ENCODE data around the gene EBF3. TPM values are rescaled to one million over a fixed set of nuclear protein-coding genes. Genes with fewer than 3 reads are reported as not detected.

EBF3 gene
- total RNA-seq, 1 experiment from 2014 or later: 0.12 TPM

DNA sequence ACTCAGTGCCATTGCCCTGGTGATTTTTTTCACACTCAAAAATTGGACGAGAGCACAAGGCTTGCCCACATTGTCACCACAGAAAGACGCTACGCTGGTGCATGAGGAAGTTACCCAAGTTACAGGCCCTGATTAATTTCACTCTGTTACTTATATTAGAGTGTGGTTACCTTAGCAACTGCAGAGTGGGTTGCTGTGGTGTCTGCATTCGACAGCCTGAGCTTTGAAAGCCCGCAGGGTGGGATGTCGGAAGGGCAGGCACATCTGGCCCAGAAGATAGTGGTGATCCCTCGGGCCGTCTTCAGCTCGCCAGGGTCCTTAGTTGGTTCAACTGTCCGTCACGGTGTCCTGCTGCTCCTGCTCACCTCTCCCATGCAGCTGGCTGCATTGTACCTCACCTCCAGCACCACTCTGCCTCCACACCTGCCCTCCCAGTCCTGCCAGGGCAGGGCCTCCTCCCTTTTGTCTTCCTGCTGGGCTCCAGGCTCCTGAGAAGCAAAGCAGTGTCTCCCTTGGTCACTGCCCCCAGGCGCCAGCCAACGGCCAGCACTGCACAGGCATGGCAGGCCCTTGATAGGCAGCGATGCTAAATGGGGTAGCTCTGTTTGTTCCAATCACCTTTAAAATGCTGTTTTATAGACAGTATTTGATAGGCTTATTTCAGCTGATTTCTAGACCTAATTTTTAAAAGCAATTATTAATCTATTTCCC is 167.2 kb downstream of the EBF3 start:
- no peak overlapping the region for H3K4me2 ChIP-seq (ENCODE audit: low read length)
- CTCF ChIA-PET: no interaction called here
- POLR2A ChIA-PET: no interaction called here
- no peak overlapping the region for H3K27ac ChIP-seq (ENCODE audit: low read depth, low read length)
- no peak for DNase-seq (ENCODE audit: low read depth, low spot score)
- no peaks in the 10 kb centered on the region for H3K79me2 ChIP-seq (ENCODE audit: insufficient read depth, low read length)
- no peak for ATAC-seq
- no peaks in the 10 kb centered on the region for H3K9me3 ChIP-seq (ENCODE audit: control insufficient read depth in 1 of 2, insufficient read depth in 1 of 2, low read depth in 1 of 2, low read length in 2 of 2)
- H4K20me1 ChIP-seq (ENCODE audit: insufficient read depth): no peaks in the 10 kb centered on the region
- H3K9me2 ChIP-seq (ENCODE audit: insufficient read depth): no peaks in the 10 kb centered on the region
- no peaks in the 10 kb centered on the region for H3K4me1 ChIP-seq (ENCODE audit: control insufficient read depth in 1 of 2, insufficient read depth in 2 of 2, low read length in 2 of 2)
- no peak overlapping the region for H3K9ac ChIP-seq (ENCODE audit: low read length)
- H3K4me3 ChIP-seq (replicated peaks in 1 of 2; ENCODE audit: low read depth in 1 of 2, low read length in 2 of 2): no peak overlapping the region
- RAD21 ChIA-PET (ENCODE audit: low non-redundant PET in 1 of 2, low total read pairs in 2 of 2, uncharacterized antibody in 2 of 2, unreplicated experiment in 2 of 2): no interaction called here
- TF ChIP-seq, protein P1, sequence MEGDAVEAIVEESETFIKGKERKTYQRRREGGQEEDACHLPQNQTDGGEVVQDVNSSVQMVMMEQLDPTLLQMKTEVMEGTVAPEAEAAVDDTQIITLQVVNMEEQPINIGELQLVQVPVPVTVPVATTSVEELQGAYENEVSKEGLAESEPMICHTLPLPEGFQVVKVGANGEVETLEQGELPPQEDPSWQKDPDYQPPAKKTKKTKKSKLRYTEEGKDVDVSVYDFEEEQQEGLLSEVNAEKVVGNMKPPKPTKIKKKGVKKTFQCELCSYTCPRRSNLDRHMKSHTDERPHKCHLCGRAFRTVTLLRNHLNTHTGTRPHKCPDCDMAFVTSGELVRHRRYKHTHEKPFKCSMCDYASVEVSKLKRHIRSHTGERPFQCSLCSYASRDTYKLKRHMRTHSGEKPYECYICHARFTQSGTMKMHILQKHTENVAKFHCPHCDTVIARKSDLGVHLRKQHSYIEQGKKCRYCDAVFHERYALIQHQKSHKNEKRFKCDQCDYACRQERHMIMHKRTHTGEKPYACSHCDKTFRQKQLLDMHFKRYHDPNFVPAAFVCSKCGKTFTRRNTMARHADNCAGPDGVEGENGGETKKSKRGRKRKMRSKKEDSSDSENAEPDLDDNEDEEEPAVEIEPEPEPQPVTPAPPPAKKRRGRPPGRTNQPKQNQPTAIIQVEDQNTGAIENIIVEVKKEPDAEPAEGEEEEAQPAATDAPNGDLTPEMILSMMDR (IDR thresholded peaks at IDR 0.05 in 2 of 3, conservative IDR thresholded peaks at IDR 0.05 in 1 of 3; ENCODE audit: borderline replicate concordance in 1 of 3, insufficient read depth in 1 of 3, low read depth in 2 of 3, low read length in 2 of 3): no peak
- TF ChIP-seq SRF (IDR thresholded peaks at IDR 0.05; ENCODE audit: low read depth) (no peak), YY1 (IDR thresholded peaks at IDR 0.05; ENCODE audit: extremely low read depth, insufficient replicate concordance, low read depth, low read length) (no peak), SIN3A (IDR thresholded peaks at IDR 0.05; ENCODE audit: low read depth) (no peak), RAD21 (IDR thresholded peaks at IDR 0.05; ENCODE audit: low read depth) (no peak), JUND (IDR thresholded peaks at IDR 0.05) (no peak), CEBPB (IDR thresholded peaks at IDR 0.05; ENCODE audit: low read depth) (no peak), POLR2AphosphoS5 (IDR thresholded peaks at IDR 0.05; ENCODE audit: low read depth, low read length) (no peak), SP1 (IDR thresholded peaks at IDR 0.05; ENCODE audit: low read depth) (no peak), ZFX (IDR thresholded peaks at IDR 0.05) (no peak), EGR1 (IDR thresholded peaks at IDR 0.05; ENCODE audit: low read depth) (no peak), ELF1 (IDR thresholded peaks at IDR 0.05; ENCODE audit: borderline replicate concordance, low read depth) (no peak)
- TF ChIP-seq, protein P2, sequence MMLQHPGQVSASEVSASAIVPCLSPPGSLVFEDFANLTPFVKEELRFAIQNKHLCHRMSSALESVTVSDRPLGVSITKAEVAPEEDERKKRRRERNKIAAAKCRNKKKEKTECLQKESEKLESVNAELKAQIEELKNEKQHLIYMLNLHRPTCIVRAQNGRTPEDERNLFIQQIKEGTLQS (IDR thresholded peaks at IDR 0.05): no peak
- TF ChIP-seq, protein P3, sequence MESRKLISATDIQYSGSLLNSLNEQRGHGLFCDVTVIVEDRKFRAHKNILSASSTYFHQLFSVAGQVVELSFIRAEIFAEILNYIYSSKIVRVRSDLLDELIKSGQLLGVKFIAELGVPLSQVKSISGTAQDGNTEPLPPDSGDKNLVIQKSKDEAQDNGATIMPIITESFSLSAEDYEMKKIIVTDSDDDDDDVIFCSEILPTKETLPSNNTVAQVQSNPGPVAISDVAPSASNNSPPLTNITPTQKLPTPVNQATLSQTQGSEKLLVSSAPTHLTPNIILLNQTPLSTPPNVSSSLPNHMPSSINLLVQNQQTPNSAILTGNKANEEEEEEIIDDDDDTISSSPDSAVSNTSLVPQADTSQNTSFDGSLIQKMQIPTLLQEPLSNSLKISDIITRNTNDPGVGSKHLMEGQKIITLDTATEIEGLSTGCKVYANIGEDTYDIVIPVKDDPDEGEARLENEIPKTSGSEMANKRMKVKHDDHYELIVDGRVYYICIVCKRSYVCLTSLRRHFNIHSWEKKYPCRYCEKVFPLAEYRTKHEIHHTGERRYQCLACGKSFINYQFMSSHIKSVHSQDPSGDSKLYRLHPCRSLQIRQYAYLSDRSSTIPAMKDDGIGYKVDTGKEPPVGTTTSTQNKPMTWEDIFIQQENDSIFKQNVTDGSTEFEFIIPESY (IDR thresholded peaks at IDR 0.05; ENCODE audit: extremely low read depth, insufficient replicate concordance, low read length): no peak
- TF ChIP-seq, protein P4, sequence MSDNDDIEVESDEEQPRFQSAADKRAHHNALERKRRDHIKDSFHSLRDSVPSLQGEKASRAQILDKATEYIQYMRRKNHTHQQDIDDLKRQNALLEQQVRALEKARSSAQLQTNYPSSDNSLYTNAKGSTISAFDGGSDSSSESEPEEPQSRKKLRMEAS (IDR thresholded peaks at IDR 0.05): no peak
- BruUV-seq (replicated peaks): no TSS peak
- H2AFZ ChIP-seq (ENCODE audit: low read depth, low read length, poor library complexity, severe bottlenecking): no peak overlapping the region
- intact Hi-C loops (cut with micrococcal nuclease): no loop called here
- H3K36me3 ChIP-seq (ENCODE audit: control insufficient read depth in 1 of 2, insufficient read depth in 2 of 2, low read length in 2 of 2): no peaks in the 10 kb centered on the region
- H3K27me3 ChIP-seq (ENCODE audit: insufficient read depth, low read length): no peaks in the 10 kb centered on the region

All from HCT116 (cell line).